Endothelial cell (in vitro differentiated cells): ENCODE measurements around the gene CLDN22. TPM values are rescaled to one million over a fixed set of nuclear protein-coding genes. Genes with fewer than 3 reads are reported as not detected.
A peak's percentile ranks its signal among the peaks of the same experiment; 100 is the strongest.

ENCODE experiments used
- DNase-seq: peaks from one replicate; pipeline ENCODE4 v3.0.0; 2021; ENCODE audit warnings: low spot score
- H3K27ac Mint-ChIP-seq: one replicate; pipeline ENCODE4 v1.8.0; 2021; ENCODE audit warnings: mixed read lengths, inconsistent platforms; ENCODE audit not compliant: unreplicated experiment
- H3K27me3 Mint-ChIP-seq: one replicate; pipeline ENCODE4 v1.8.0; 2021; ENCODE audit warnings: mild to moderate bottlenecking, moderate library complexity, mixed read lengths, inconsistent platforms; ENCODE audit not compliant: unreplicated experiment
- H3K36me3 Mint-ChIP-seq: one replicate; pipeline ENCODE4 v1.8.0; 2021; ENCODE audit warnings: mild to moderate bottlenecking, low read depth, mixed read lengths, inconsistent platforms; ENCODE audit not compliant: unreplicated experiment
- H3K4me1 Mint-ChIP-seq: one replicate; pipeline ENCODE4 v1.8.0; 2021; ENCODE audit warnings: mild to moderate bottlenecking, mixed read lengths, inconsistent platforms; ENCODE audit not compliant: unreplicated experiment
- H3K4me3 Mint-ChIP-seq: one replicate; pipeline ENCODE4 v1.8.0; 2021; ENCODE audit warnings: mild to moderate bottlenecking, mixed read lengths, inconsistent platforms; ENCODE audit not compliant: unreplicated experiment
- H3K9me3 Mint-ChIP-seq: one replicate; pipeline ENCODE4 v1.8.0; 2021; ENCODE audit warnings: mixed read lengths, inconsistent platforms; ENCODE audit not compliant: unreplicated experiment
- CTCF ChIP-seq: fragments of 200-600 bp; sonication (generic); IDR thresholded peaks from one replicate; pipeline ENCODE4 v1.5.0; 2021; ENCODE audit warnings: antibody characterized with exemption; ENCODE audit not compliant: unreplicated experiment
- total RNA-seq: library from RNA; stranded (reverse); fragmentation: NEBNext Ultra II Directional; extraction: Animal tissue kit (Norgen Biotek cat#: 25700); gene quantifications from one replicate; pipeline ENCODE4 v1.2.1, GENCODE V29; 2021; ENCODE audit not compliant: unreplicated experiment

Gene CLDN22
- total RNA-seq, 1 donor from 2014 or later, result not detected

DNA sequence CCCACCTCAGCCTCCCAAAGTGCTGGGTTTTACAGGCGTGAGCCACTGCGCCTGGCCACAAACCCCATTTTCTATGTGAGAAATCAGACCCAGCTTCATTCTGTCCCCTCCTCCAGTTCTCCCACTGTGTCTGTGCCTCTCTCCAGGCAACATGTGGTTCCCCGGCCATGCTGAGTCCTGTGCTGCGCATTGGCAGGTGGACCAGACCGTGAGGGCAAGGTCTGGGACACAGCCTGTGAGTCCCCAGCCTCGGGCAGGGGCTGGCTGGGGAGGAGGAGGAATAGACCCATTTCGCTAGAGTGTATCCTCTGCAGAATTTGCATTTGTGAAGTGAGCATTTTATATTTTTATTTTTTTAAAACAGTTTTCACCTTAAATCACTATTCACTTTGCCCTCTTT is 23.7 kb upstream of the CLDN22 start:
- Mint-ChIP-seq H3K4me3 (no peak overlapping the region), H3K4me1 (peaks cover 12% of the 10 kb centered on the region), H3K9me3 (no peaks in the 10 kb centered on the region), H3K36me3 (no peaks in the 10 kb centered on the region), H3K27ac (no peak overlapping the region), H3K27me3 (peaks cover 4% of the 10 kb centered on the region)
- no peak for DNase-seq
- no peak for TF ChIP-seq CTCF

DNA sequence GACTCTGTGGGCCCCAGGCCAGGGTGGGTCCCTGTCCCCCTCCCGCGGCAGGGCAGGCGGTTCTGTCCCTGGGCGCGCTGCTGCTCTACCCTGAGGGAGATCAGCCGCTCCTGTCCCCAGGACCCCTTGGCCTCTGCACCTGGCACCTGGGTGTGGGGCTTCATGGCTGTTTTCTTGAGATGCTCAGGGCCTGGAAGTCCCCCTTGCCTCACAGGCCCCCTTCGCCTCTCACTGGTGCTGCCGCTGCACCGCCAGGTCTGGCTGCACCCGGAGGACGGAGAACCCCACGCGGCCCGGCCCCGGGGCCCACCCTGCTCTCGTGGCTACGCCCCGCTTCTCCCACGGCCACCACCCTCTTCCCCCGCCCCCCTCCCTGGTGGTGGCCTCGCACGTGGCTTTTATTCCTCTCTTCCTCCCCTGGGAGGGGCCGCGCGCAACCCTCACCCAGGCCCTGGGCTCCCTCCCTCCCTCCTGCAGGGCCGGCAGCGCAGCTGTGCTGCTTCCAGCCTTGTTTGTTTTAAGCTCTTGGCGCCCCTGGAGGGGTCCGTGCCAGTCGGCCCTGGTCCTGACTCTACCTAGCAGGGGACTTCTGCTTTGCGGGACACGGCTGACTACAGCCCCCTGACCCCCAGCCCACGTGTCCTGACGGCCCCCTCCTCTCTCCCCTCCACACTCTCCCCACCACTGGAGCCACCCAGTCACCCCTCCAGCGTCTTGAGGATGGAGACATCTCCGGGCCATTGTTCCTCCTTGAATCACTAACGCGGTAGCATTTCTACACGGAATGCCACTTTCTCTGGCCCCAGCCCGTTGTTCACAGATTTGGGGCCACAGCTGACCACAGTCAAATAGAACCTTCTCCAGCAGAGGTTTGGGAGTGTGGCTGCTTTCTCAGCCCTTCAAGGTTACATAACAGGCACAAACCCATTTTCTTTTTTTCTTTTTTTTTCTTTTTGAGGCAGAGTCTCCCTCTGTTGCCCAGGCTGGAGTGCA is 22.8 kb upstream of the CLDN22 start:
- peaks cover 4% of the 10 kb centered on the region for H3K27me3 Mint-ChIP-seq
- no peaks in the 10 kb centered on the region for H3K9me3 Mint-ChIP-seq
- DNase-seq, result no peak
- H3K4me3 Mint-ChIP-seq, result no peak overlapping the region
- TF ChIP-seq CTCF, result no peak
- H3K36me3 Mint-ChIP-seq, result no peaks in the 10 kb centered on the region
- H3K27ac Mint-ChIP-seq, result no peak overlapping the region
- H3K4me1 Mint-ChIP-seq, result peaks cover 18% of the 10 kb centered on the region

- Mint-ChIP-seq H3K27me3 (no peaks in the 10 kb centered on the region), H3K27ac (no peak overlapping the region)
- no peak for TF ChIP-seq CTCF
Observed at GRCh38 chr4:183337833-183338232, 17.8 kb upstream of the CLDN22 start.

DNA sequence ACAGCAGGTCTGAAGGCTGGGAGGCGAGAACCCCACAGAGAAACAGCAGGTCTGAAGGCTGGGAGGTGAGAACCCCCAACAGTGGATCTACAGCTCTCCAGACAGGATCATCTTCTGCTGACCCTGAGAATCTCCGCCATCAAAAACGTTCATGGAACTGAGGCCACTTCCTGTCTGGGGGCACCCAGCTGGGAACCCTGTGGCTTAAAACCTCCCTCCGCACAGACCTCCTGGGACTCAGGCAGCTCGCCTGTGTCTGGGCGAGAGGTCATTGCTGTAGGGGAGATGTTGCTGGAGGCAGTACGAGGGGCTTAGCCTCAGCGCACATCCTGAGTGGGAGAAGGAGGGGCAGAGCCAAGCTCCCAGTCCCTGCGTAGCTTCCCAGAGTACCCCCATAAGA is 17.3 kb upstream of the CLDN22 start:
- H3K4me3 Mint-ChIP-seq, result no peak overlapping the region
- DNase-seq, result no peak
- no peaks in the 10 kb centered on the region for H3K27me3 Mint-ChIP-seq
- no peak for TF ChIP-seq CTCF
- H3K4me1 Mint-ChIP-seq, result peaks cover 38% of the 10 kb centered on the region
- no peak overlapping the region for H3K27ac Mint-ChIP-seq
- H3K9me3 Mint-ChIP-seq, result no peaks in the 10 kb centered on the region
- no peaks in the 10 kb centered on the region for H3K36me3 Mint-ChIP-seq

More at GRCh38 chr4:183337833-183338232, 17.8 kb upstream of the CLDN22 start:
- Mint-ChIP-seq H3K4me3 (no peak overlapping the region), H3K36me3 (no peaks in the 10 kb centered on the region), H3K9me3 (no peaks in the 10 kb centered on the region), H3K4me1 (peaks cover 38% of the 10 kb centered on the region)
- DNase-seq, result no peak

GRCh38 chr4:183335369-183335940 is 15.4 kb upstream of the CLDN22 start:
- Mint-ChIP-seq H3K9me3 (no peaks in the 10 kb centered on the region), H3K4me3 (no peak overlapping the region), H3K4me1 (peaks cover 35% of the 10 kb centered on the region), H3K27ac (peak overlapping the region; percentile 96), H3K36me3 (no peaks in the 10 kb centered on the region), H3K27me3 (no peaks in the 10 kb centered on the region)
- no peak for DNase-seq
- no peak for TF ChIP-seq CTCF
